K562 (cell line): Measurements from ENCODE around the gene EFHB. TPM values are rescaled to one million over a fixed set of nuclear protein-coding genes. Genes with fewer than 3 reads are reported as not detected.

ENCODE experiments used
- BHLHE40 ChIP-seq: IDR thresholded peaks from 2 replicates; pipeline ENCODE4 v1.6.1; 2011; ENCODE audit warnings: low read length, improper control_type of control experiment
- CREBBP ChIP-seq: IDR thresholded peaks from one replicate; pipeline ENCODE4 v1.6.1; 2012; ENCODE audit warnings: low read depth, mild to moderate bottlenecking, control low read depth, inconsistent platforms, low read length
- DACH1 ChIP-seq: fragments of 450-650 bp; IDR thresholded peaks from 2 replicates; pipeline ENCODE4 v1.6.1; 2018; ENCODE audit not compliant: partially characterized antibody
- ELF1 ChIP-seq: fragments of 200-800 bp; sonication (Bioruptor generic); IDR thresholded peaks from 2 replicates; pipeline ENCODE4 v1.6.1; 2016; ENCODE audit warnings: missing genetic modification characterization, missing compliant biosample characterization
- ETV5 ChIP-seq: sonication (generic); formaldehyde crosslinking; IDR thresholded peaks from 2 replicates; pipeline ENCODE4 v1.4.0; 2020; ENCODE audit warnings: low read depth, mild to moderate bottlenecking, missing genetic modification reagents
- FOSL1 ChIP-seq: fragments of 200-800 bp; sonication (Bioruptor generic); conservative IDR thresholded peaks from 2 replicates; pipeline ENCODE4 v1.6.1; 2016; ENCODE audit warnings: missing genetic modification characterization, missing compliant biosample characterization
- HMG20B ChIP-seq: fragments of 250-450 bp; sonication (Bioruptor Pico); IDR thresholded peaks from 2 replicates; pipeline ENCODE4 v1.5.0; 2021; ENCODE audit warnings: mild to moderate bottlenecking
- JUND ChIP-seq, 2 experiments: IDR thresholded peaks; 2 replicates in 1 of 2; 3 replicates in 1 of 2; pipeline ENCODE4 v1.6.1; 2011; ENCODE audit warnings: borderline replicate concordance in 2 of 2, low read depth in 2 of 2, low read length in 2 of 2, improper control_type of control experiment in 1 of 2, missing biosample characterization in 1 of 2, missing genetic modification characterization in 1 of 2, missing genetic modification reagents in 1 of 2
- KDM5B ChIP-seq: fragments of 200-600 bp; sonication (generic); IDR thresholded peaks from 2 replicates; pipeline ENCODE4 v1.6.1; 2012; ENCODE audit warnings: low read depth, mild to moderate bottlenecking, moderate library complexity, low read length, control low read depth, inconsistent platforms; ENCODE audit not compliant: insufficient replicate concordance
- LCOR ChIP-seq: sonication (generic); formaldehyde crosslinking; IDR thresholded peaks from 2 replicates; pipeline ENCODE4 v1.8.0; 2022; ENCODE audit warnings: mild to moderate bottlenecking, missing genetic modification reagents
- NCOR1 ChIP-seq: fragments of 450-650 bp; IDR thresholded peaks from 2 replicates; pipeline ENCODE4 v1.6.1; 2016; ENCODE audit warnings: mild to moderate bottlenecking, moderate library complexity
- OTX1 ChIP-seq: fragments of 450-650 bp; formaldehyde crosslinking; IDR thresholded peaks from 2 replicates; pipeline ENCODE4 v1.4.0; 2022; ENCODE audit warnings: mild to moderate bottlenecking
- POU5F1 ChIP-seq: fragments of 150-350 bp; IDR thresholded peaks from 2 replicates; pipeline ENCODE4 v1.6.1; 2014; ENCODE audit warnings: borderline replicate concordance, low read length, low read depth, mild to moderate bottlenecking; ENCODE audit not compliant: partially characterized antibody
- RBM15 ChIP-seq: fragments of 200-400 bp; formaldehyde crosslinking; IDR thresholded peaks from 2 replicates; pipeline ENCODE4 v1.6.1; 2018; ENCODE audit warnings: mild to moderate bottlenecking, low read length, moderate library complexity; ENCODE audit not compliant: insufficient read depth
- RBM17 ChIP-seq: fragments of 200-400 bp; formaldehyde crosslinking; IDR thresholded peaks from 2 replicates; pipeline ENCODE4 v1.6.1; 2017; ENCODE audit warnings: low read depth, mild to moderate bottlenecking, low read length, borderline replicate concordance
- SIN3B ChIP-seq: fragments of 450-650 bp; IDR thresholded peaks from 2 replicates; pipeline ENCODE4 v1.6.1; 2017; ENCODE audit warnings: low read depth, mild to moderate bottlenecking, moderate library complexity
- SMARCA4 ChIP-seq: fragments of 450-650 bp; IDR thresholded peaks from 2 replicates; pipeline ENCODE4 v1.6.1; 2016
- SRSF7 ChIP-seq: fragments of 200-400 bp; formaldehyde crosslinking; optimal IDR thresholded peaks from 2 replicates; pipeline ENCODE3; 2017; ENCODE audit warnings: mild to moderate bottlenecking, low read depth, low read length
- ZBTB17 ChIP-seq: fragments of 450-650 bp; formaldehyde crosslinking; IDR thresholded peaks from 2 replicates; pipeline ENCODE4 v1.4.0; 2020; ENCODE audit warnings: mild to moderate bottlenecking
- ZC3H4 ChIP-seq: sonication (generic); formaldehyde crosslinking; IDR thresholded peaks from 2 replicates; pipeline ENCODE4 v1.9.0; 2021; ENCODE audit warnings: missing genetic modification reagents, borderline replicate concordance
- ZNF239 ChIP-seq: fragments of 250-450 bp; sonication (Bioruptor Pico); IDR thresholded peaks from 2 replicates; pipeline ENCODE4 v1.4.0; 2020; ENCODE audit warnings: mild to moderate bottlenecking
- ZNF76 ChIP-seq: fragments of 250-450 bp; sonication (Bioruptor Pico); IDR thresholded peaks from 2 replicates; pipeline ENCODE4 v1.4.0; 2020; ENCODE audit warnings: mild to moderate bottlenecking, moderate library complexity, borderline replicate concordance
- ZNF766 ChIP-seq: fragments of 200-800 bp; sonication (Bioruptor generic); conservative IDR thresholded peaks from 2 replicates; pipeline ENCODE4 v1.6.1; 2016; ENCODE audit warnings: missing genetic modification characterization, missing compliant biosample characterization
- polyA plus RNA-seq, 8 experiments: library from polyadenylated mRNA; depleted of rRNA in 4 of 8; stranded (reverse) in 5 of 8; unstranded in 3 of 8; fragments of >200 nt; fragmentation: Nextera tagmentation in 2 of 8; fragmentation: Illumina TruSeq in 1 of 8; extraction: Ambion mirVana in 2 of 8; extraction: Trizol in 1 of 8; gene quantifications; 2 replicates each; pipeline versions ENCODE4 v1.2.1 to v1.2.3, GENCODE V29; 2011 to 2014; ENCODE audit warnings: inconsistent platforms in 1 of 8, missing spikeins in 1 of 8
- total RNA-seq, 7 experiments: library from RNA; depleted of rRNA in 6 of 7; stranded (reverse); fragments of >200 nt in 6 of 7; fragmentation: Illumina TruSeq in 2 of 7; extraction: Trizol in 2 of 7; gene quantifications; 2 replicates each; pipeline versions ENCODE4 v1.2.1 to v1.2.3, GENCODE V29; 2011 to 2021; ENCODE audit warnings: low replicate concordance in 1 of 7
- TF ChIP-seq, protein P1 (sequence below): conservative IDR thresholded peaks from 2 replicates; pipeline ENCODE4 v1.6.1; 2011; ENCODE audit warnings: low read depth, mild to moderate bottlenecking, low read length; ENCODE audit not compliant: control insufficient read depth
- TF ChIP-seq, protein P2 (sequence below): fragments of 450-650 bp; IDR thresholded peaks from one replicate; pipeline ENCODE4 v1.6.1; 2018; ENCODE audit warnings: mild to moderate bottlenecking, moderate library complexity; ENCODE audit not compliant: partially characterized antibody

The EFHB gene
- total and polyA plus RNA-seq, 9 of the 15 experiments (the other 6 are each of a cell fraction or from before 2014, with no cell fraction given): 1.5 to 4.0 (median 1.8) TPM

DNA sequence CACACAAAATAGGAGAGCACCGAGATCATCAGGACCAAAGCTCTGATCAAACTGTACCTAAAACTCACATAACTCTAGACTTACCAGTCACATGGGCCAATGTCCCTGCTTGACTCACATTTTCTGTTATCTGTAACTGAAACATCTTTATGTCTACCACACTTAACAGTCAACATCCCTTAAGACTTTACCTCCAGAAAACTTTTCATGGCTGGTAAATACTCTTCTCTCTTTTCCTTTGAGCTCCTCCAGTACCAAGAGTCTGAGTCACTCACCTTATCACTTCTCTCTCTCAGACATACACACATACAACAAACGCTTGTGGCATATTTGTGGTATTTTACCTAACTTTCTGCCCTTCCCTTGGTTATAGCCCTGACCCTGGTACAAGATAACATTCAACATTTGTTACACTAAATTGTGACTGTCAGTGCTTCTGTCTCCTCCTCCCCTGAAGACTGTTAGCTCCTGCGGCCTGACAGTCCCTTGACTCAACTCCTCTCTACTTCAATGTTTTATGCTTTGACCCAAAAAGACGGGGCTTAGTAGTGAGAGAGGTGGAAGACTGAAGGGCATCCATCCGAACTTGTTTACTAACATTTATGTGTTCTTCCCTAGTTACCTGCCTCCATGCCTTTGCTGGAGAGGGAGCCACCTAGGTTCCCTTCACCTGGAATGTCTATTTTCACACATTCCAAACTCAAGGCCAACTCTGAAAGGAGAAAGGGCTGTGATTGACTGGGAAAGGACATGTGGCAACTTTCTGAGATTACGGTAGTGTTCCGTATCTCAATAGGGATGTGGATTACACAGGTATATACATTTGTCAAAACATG lies 3.7 kb upstream of the EFHB start (continued):
- TF ChIP-seq, protein P1, sequence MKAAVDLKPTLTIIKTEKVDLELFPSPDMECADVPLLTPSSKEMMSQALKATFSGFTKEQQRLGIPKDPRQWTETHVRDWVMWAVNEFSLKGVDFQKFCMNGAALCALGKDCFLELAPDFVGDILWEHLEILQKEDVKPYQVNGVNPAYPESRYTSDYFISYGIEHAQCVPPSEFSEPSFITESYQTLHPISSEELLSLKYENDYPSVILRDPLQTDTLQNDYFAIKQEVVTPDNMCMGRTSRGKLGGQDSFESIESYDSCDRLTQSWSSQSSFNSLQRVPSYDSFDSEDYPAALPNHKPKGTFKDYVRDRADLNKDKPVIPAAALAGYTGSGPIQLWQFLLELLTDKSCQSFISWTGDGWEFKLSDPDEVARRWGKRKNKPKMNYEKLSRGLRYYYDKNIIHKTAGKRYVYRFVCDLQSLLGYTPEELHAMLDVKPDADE: no peak
- no peak for TF ChIP-seq RBM17
- no peak for TF ChIP-seq SIN3B
- TF ChIP-seq OTX1: 0 out of 2 replicates have a peak, but pooled peaks have one; percentile 22
- TF ChIP-seq ZNF766 (CRISPR knock-in tag): peak; percentile 72
- TF ChIP-seq, protein P2, sequence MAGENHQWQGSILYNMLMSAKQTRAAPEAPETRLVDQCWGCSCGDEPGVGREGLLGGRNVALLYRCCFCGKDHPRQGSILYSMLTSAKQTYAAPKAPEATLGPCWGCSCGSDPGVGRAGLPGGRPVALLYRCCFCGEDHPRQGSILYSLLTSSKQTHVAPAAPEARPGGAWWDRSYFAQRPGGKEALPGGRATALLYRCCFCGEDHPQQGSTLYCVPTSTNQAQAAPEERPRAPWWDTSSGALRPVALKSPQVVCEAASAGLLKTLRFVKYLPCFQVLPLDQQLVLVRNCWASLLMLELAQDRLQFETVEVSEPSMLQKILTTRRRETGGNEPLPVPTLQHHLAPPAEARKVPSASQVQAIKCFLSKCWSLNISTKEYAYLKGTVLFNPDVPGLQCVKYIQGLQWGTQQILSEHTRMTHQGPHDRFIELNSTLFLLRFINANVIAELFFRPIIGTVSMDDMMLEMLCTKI: no peak
- peak; percentile 9 for TF ChIP-seq DACH1
- peak; percentile 98 for TF ChIP-seq FOSL1
- no peak for TF ChIP-seq RBM15
- no peak for TF ChIP-seq ELF1 (tag)
- no peak for TF ChIP-seq ZC3H4
- TF ChIP-seq BHLHE40: no peak
- no peak for TF ChIP-seq HMG20B (CRISPR knock-in tag)
- TF ChIP-seq LCOR (CRISPR knock-in tag): 0 out of 2 replicates have a peak, but pooled peaks have one; percentile 86
- TF ChIP-seq JUND (IDR thresholded peaks at IDR 0.05; ENCODE audit: borderline replicate concordance, low read depth, low read length): peak; percentile 93
- peak; percentile 92; the same call in 2 of the 3 replicates for TF ChIP-seq JUND (tag; IDR thresholded peaks at IDR 0.05; ENCODE audit: borderline replicate concordance, low read depth, low read length)
- no peak for TF ChIP-seq ZNF239 (CRISPR knock-in tag)
- TF ChIP-seq NCOR1: peak; percentile 84
- TF ChIP-seq ZBTB17 (CRISPR knock-in tag): peak; percentile 44; the same call in 1 of the 2 replicates
- TF ChIP-seq KDM5B: no peak
- TF ChIP-seq SRSF7: no peak
- no peak for TF ChIP-seq CREBBP
- no peak for TF ChIP-seq ZNF76
- TF ChIP-seq POU5F1: no peak
- no peak for TF ChIP-seq ETV5 (CRISPR knock-in tag)
- TF ChIP-seq SMARCA4: peak; percentile 95
